HepG2 (cell line): ENCODE results near the gene SRI. TPM values are rescaled to one million over a fixed set of nuclear protein-coding genes. Genes with fewer than 3 reads are reported as not detected.

Experiments used
- ATAC-seq: fragments of 200-7000 bp; cut with Tn5 transposase; 3 replicates; pipeline ENCODE4 v1.9.1; 2020; ENCODE audit warnings: mild to moderate bottlenecking, moderate library complexity
- BruUV-seq: library from RNA; stranded (reverse); fragments of 400-500 nt; replicated peaks from 2 replicates; lab custom pipeline; 2021; lab: Mats Ljungman, UMichigan
- CTCF ChIA-PET: fragments of 300-600 bp; formaldehyde crosslinking; extraction: SDS; loops from one replicate; lab custom pipeline; 2021; ENCODE audit warnings: low total read pairs, inconsistent platforms, low intra/inter-chr PET ratio; lab: Yijun Ruan, JAX
- POLR2A ChIA-PET: fragments of 350-600 bp; sonication (Branson Sonifier 250); formaldehyde crosslinking; loops from one replicate; lab custom pipeline; 2020; ENCODE audit warnings: antibody characterized with exemption, inconsistent platforms; lab: Yijun Ruan, JAX
- DNase-seq: peaks from one replicate; pipeline ENCODE4 v3.0.0-alpha.2; 2015; ENCODE audit warnings: low spot score
- FAIRE-seq: peaks from 3 replicates; lab custom pipeline; 2011; peaks lifted over from hg19 to GRCh38; lab: Jason Lieb, UNC
- H2AFZ ChIP-seq: one replicate; pipeline ENCODE4 v1.6.1; 2011; ENCODE audit warnings: low read length, inconsistent platforms
- H3K27ac ChIP-seq: fragments of 300-600 bp; 3 replicates; pipeline ENCODE4 v1.8.0; 2011; ENCODE audit warnings: mixed run types, mild to moderate bottlenecking, mixed read lengths, low read length, inconsistent platforms; ENCODE audit not compliant: insufficient read depth; ENCODE audit errors: extremely low read length
- H3K27me3 ChIP-seq, 2 experiments: fragments of 200-600 bp in 1 of 2; 2 replicates in 1 of 2; 3 replicates in 1 of 2; pipeline versions ENCODE4 v1.6.0 to v1.8.0; 2011; ENCODE audit warnings: low read length in 2 of 2, mild to moderate bottlenecking in 2 of 2, moderate library complexity in 2 of 2, inconsistent platforms in 1 of 2; ENCODE audit not compliant: insufficient read depth in 2 of 2, control insufficient read depth in 1 of 2
- H3K36me3 ChIP-seq, 2 experiments: fragments of 200-600 bp in 1 of 2; replicated peaks in 1 of 2; 2 replicates in 1 of 2; 3 replicates in 1 of 2; pipeline versions ENCODE4 v1.5.1 to v1.8.0; 2011; ENCODE audit warnings: low read length in 2 of 2, inconsistent platforms in 1 of 2; ENCODE audit not compliant: insufficient read depth in 2 of 2, control insufficient read depth in 1 of 2
- H3K4me1 ChIP-seq: 2 replicates; pipeline ENCODE4 v1.5.1; 2012; ENCODE audit warnings: low read length, inconsistent platforms; ENCODE audit not compliant: insufficient read depth
- H3K4me2 ChIP-seq: 2 replicates; pipeline ENCODE4 v1.6.0; 2011; ENCODE audit warnings: low read depth, low read length, inconsistent platforms
- H3K4me3 ChIP-seq, 3 experiments: fragments of 200-600 bp in 1 of 3; sonication (generic), shearing (Covaris generic) in 1 of 3; replicated peaks in 1 of 3; 2 replicates each; pipeline ENCODE4 v1.5.1; 2011 to 2016; ENCODE audit warnings: low read length in 3 of 3, inconsistent platforms in 2 of 3, low read depth in 2 of 3, mild to moderate bottlenecking in 2 of 3, control low read depth in 1 of 3, mixed read lengths in 1 of 3; ENCODE audit not compliant: insufficient read depth in 1 of 3
- H3K79me2 ChIP-seq: one replicate; pipeline ENCODE4 v1.6.1; 2011; ENCODE audit warnings: low read length, inconsistent platforms; ENCODE audit not compliant: insufficient read depth
- H3K9ac ChIP-seq: 2 replicates; pipeline ENCODE4 v1.6.0; 2011; ENCODE audit warnings: mild to moderate bottlenecking, low read depth, low read length, inconsistent platforms; ENCODE audit not compliant: insufficient read depth
- H3K9me3 ChIP-seq: 2 replicates; pipeline ENCODE4 v1.5.1; 2012; ENCODE audit warnings: mild to moderate bottlenecking, low read length
- H4K20me1 ChIP-seq: 2 replicates; pipeline ENCODE4 v1.6.0; 2011; ENCODE audit warnings: inconsistent platforms, mild to moderate bottlenecking, low read length, moderate library complexity; ENCODE audit not compliant: insufficient read depth
- BRD4 ChIP-seq: sonication (generic); formaldehyde crosslinking; IDR thresholded peaks from 2 replicates; pipeline ENCODE4 v1.4.0; 2020; ENCODE audit warnings: missing genetic modification reagents
- GTF2F1 ChIP-seq: fragments of 150-350 bp; IDR thresholded peaks from 2 replicates; pipeline ENCODE4 v1.6.1; 2014; ENCODE audit warnings: low read length
- HNF4G ChIP-seq, 2 experiments: sonication (generic) in 1 of 2; formaldehyde crosslinking in 1 of 2; IDR thresholded peaks; 2 replicates each; pipeline versions ENCODE4 v1.4.0 to v1.6.1; 2011 to 2020; ENCODE audit warnings: borderline replicate concordance in 2 of 2, low read depth in 2 of 2, mild to moderate bottlenecking in 2 of 2, low read length in 1 of 2, missing genetic modification reagents in 1 of 2, moderate library complexity in 1 of 2
- MED13 ChIP-seq: sonication (generic); formaldehyde crosslinking; IDR thresholded peaks from 2 replicates; pipeline ENCODE4 v1.5.0; 2020; ENCODE audit warnings: missing genetic modification reagents
- MED8 ChIP-seq: sonication (generic); formaldehyde crosslinking; IDR thresholded peaks from 2 replicates; pipeline ENCODE4 v1.8.1; 2023; ENCODE audit warnings: mild to moderate bottlenecking, missing genetic modification reagents; ENCODE audit not compliant: insufficient replicate concordance
- MTA3 ChIP-seq: sonication (generic); formaldehyde crosslinking; IDR thresholded peaks from 2 replicates; pipeline ENCODE4 v1.4.0; 2020; ENCODE audit warnings: missing genetic modification reagents
- NFKB2 ChIP-seq: sonication (generic); formaldehyde crosslinking; IDR thresholded peaks from 2 replicates; pipeline ENCODE4 v1.4.0; 2020; ENCODE audit warnings: missing genetic modification reagents, borderline replicate concordance
- RFX5 ChIP-seq: IDR thresholded peaks from 2 replicates; pipeline ENCODE4 v1.6.1; 2011; ENCODE audit warnings: low read depth, low read length, improper control_type of control experiment
- ZFYVE20 ChIP-seq: sonication (generic); formaldehyde crosslinking; IDR thresholded peaks from 2 replicates; pipeline ENCODE4 v1.8.0; 2023; ENCODE audit warnings: low read depth, mild to moderate bottlenecking, moderate library complexity, missing genetic modification reagents, borderline replicate concordance
- WGBS: methylation state at CpG from one replicate; pipeline ENCODE4 v1.1.6; 2017; ENCODE audit warnings: low lambda C conversion rate; 5-methylcytosine and 5-hydroxymethylcytosine counted together
- in situ Hi-C: cut with HindIII; loops from 2 replicates; pipeline ENCODE4 v1.10.0; 2017; ENCODE audit warnings: low pct_unique_long_range_greater_than_20kb; ENCODE audit not compliant: extremely low pct_ligation_motif_present
- intact Hi-C: fragments of 100-400 bp; cut with micrococcal nuclease; formaldehyde crosslinking; loops from one replicate; pipeline ENCODE4 v1.10.0; 2022; ENCODE audit not compliant: unreplicated experiment
- polyA plus RNA-seq, 8 experiments: library from polyadenylated mRNA; depleted of rRNA in 3 of 8; stranded (reverse) in 7 of 8; unstranded in 1 of 8; fragments of >200 nt; fragmentation: Illumina TruSeq in 4 of 8; extraction: Trizol in 4 of 8; gene quantifications; 2 replicates each; pipeline versions ENCODE4 v1.2.1 to v1.2.3, GENCODE V29; 2011 to 2016; ENCODE audit warnings: low read depth in 4 of 8, missing spikeins in 1 of 8, mixed read lengths in 1 of 8; ENCODE audit not compliant: insufficient read depth in 1 of 8
- total RNA-seq, 5 experiments: library from RNA; depleted of rRNA; stranded (reverse); fragments of >200 nt; fragmentation: Illumina TruSeq; extraction: Trizol; gene quantifications; 2 replicates each; pipeline ENCODE4 v1.2.3, GENCODE V29; 2016; ENCODE audit warnings: low read depth in 1 of 5
- TF ChIP-seq, protein P1 (sequence below), 2 experiments: sonication (generic) in 1 of 2; formaldehyde crosslinking in 1 of 2; IDR thresholded peaks; 2 replicates each; pipeline versions ENCODE4 v1.4.0 to v1.6.1; 2018 to 2020; ENCODE audit warnings: missing genetic modification reagents in 2 of 2, borderline replicate concordance in 1 of 2, low read depth in 1 of 2, mild to moderate bottlenecking in 1 of 2, missing biosample characterization in 1 of 2

Gene SRI
- total and polyA plus RNA-seq, 2 of the 13 experiments (the other 11 are each of a cell fraction or from before 2014, with no cell fraction given) = 0.33 TPM; not detected in 1

DNA sequence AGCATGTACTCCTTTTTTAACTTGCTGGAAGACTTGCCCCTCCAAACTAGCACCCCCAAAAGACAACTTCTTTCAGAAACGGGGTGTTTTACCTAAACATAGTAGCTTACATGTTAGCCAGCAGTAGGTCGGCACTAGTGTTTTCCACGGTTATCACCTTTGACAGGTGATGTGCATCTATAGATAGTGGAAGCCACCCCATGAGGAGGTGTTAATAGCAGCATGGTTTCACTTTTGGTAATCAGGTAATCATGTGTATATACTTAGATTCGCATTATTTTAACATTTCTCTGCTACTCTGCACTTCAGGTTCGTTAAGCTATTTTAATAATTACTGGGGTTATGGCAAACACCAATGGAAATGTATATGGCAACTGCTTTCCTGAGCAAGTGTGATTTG is 17.6 kb downstream of the SRI start (continued):
- TF ChIP-seq ZFYVE20 (CRISPR knock-in tag) = no peak

- BruUV-seq = no TSS peak
- no peak for TF ChIP-seq MTA3 (CRISPR knock-in tag)
- no peak for TF ChIP-seq GTF2F1
- TF ChIP-seq BRD4 = no peak
- no peak for TF ChIP-seq MED8 (CRISPR knock-in tag)
- no peak for TF ChIP-seq HNF4G (IDR thresholded peaks at IDR 0.05; ENCODE audit: borderline replicate concordance, low read depth, low read length)
- TF ChIP-seq HNF4G (CRISPR knock-in tag; IDR thresholded peaks at IDR 0.05; ENCODE audit: borderline replicate concordance, low read depth) = no peak
- Histone ChIP-seq H3K36me3 (no peaks in the 10 kb centered on the region), H3K79me2 (no peaks in the 10 kb centered on the region), H4K20me1 (no peaks in the 10 kb centered on the region), H3K27ac (no peak overlapping the region), H2AFZ (no peak overlapping the region), H3K9ac (no peak overlapping the region), H3K4me3 (no peak overlapping the region), H3K4me1 (no peaks in the 10 kb centered on the region), H3K27me3 (peaks cover 0 to 2% of the 10 kb centered on the region in 2 experiments; a peak in 1 of 5 replicates), H3K4me2 (no peak overlapping the region), H3K9me3 (no peaks in the 10 kb centered on the region)
- ChIA-PET CTCF (no interaction called here), POLR2A (no interaction called here)
- in situ Hi-C loops = no loop called here
- ATAC-seq (no peak), FAIRE-seq (no peak), DNase-seq (no peak)
- intact Hi-C loops = no loop called here
Observed at GRCh38 chr7:88201305-88201704, 18.5 kb downstream of the SRI start.

GRCh38 chr7:88200789-88201188 is 19.0 kb downstream of the SRI start:
- no peak overlapping the region for H2AFZ ChIP-seq
- no peak overlapping the region for H3K4me2 ChIP-seq
- WGBS = 67% methylated on average over 4 of the region's 4 CpGs
- intact Hi-C loops (no loop called here), in situ Hi-C loops (no loop called here)
- peaks cover 0 to 2% of the 10 kb centered on the region in 2 experiments; a peak in 1 of 5 replicates for H3K27me3 ChIP-seq
- ATAC-seq = no peak
- H3K9me3 ChIP-seq = no peaks in the 10 kb centered on the region
- no peaks in the 10 kb centered on the region for H3K79me2 ChIP-seq
- BruUV-seq = no TSS peak
- ChIA-PET CTCF (no interaction called here), POLR2A (no interaction called here)
- no peak overlapping the region for H3K4me3 ChIP-seq
- H3K4me1 ChIP-seq = no peaks in the 10 kb centered on the region
- no peaks in the 10 kb centered on the region for H4K20me1 ChIP-seq
- H3K27ac ChIP-seq = no peak overlapping the region
- TF ChIP-seq NFKB2 (no peak), MED13 (CRISPR knock-in tag) (no peak), RFX5 (no peak)
- TF ChIP-seq, protein P1, sequence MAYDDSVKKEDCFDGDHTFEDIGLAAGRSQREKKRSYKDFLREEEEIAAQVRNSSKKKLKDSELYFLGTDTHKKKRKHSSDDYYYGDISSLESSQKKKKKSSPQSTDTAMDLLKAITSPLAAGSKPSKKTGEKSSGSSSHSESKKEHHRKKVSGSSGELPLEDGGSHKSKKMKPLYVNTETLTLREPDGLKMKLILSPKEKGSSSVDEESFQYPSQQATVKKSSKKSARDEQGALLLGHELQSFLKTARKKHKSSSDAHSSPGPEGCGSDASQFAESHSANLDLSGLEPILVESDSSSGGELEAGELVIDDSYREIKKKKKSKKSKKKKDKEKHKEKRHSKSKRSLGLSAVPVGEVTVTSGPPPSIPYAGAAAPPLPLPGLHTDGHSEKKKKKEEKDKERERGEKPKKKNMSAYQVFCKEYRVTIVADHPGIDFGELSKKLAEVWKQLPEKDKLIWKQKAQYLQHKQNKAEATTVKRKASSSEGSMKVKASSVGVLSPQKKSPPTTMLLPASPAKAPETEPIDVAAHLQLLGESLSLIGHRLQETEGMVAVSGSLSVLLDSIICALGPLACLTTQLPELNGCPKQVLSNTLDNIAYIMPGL (CRISPR knock-in tag; IDR thresholded peaks at IDR 0.05; ENCODE audit: borderline replicate concordance in 1 of 2, low read depth in 1 of 2) = no peak
- no peak for DNase-seq
- no peaks in the 10 kb centered on the region for H3K36me3 ChIP-seq
- FAIRE-seq = no peak
- H3K9ac ChIP-seq = no peak overlapping the region
